SIG-M5 treated with dmso at 0.1 percent for 504 hours (cell line): ENCODE measurements around the gene CSF1.
A peak's percentile ranks its signal among the peaks of the same experiment; 100 is the strongest.
"Not testable (repeated sequence)": the region's sequence is repeated elsewhere in the genome, so short reads cannot be mapped to it uniquely, and the experiment has no call there.

Source experiments
- DNase-seq: peaks from one replicate; lab custom pipeline; 2025; ENCODE audit not compliant: unreplicated experiment; lab: John Stamatoyannopoulos, UW

The CSF1 gene

DNA sequence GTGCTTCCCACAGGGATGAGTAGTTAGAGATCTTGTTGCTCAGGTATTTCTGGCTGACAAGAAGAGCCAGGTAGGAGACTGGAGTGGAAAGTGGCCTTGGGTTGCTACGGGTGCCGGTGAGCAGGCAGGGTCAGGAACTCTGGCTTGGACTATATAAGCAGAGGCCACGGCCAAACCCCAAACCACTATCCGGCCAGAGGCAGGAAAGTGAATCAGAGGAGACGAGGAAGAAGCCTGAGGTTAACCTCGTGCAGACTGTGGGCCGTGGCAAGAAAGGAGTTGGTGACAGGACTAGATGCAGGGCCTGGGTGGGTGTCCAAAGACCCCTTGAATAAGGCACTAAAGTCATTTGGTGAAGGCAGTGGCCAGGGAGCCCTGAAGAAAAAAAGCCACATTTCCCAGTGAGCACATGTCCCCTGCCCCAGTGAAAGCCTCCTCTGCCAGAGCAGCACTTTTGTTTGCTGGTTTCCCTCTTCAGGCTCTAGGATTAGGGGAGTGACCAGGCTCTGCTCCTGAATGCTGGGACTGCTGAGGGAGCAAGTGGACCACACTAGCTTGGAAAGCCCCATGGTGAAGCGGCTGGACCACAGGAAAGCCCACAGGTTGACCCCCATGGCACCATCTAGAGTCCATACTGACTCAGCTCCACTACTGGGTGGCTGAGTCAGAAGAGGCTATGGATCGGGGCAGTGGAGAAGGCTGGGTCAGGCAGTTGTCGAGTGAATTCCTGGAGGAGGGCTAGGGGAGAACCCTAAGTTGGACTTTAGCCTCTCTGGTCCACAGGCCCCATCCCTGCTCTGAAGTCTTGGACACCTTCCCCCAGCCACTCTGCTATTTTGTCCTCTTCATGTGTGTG is 23.4 kb downstream of the CSF1 start:
- DNase-seq = no peak

DNA sequence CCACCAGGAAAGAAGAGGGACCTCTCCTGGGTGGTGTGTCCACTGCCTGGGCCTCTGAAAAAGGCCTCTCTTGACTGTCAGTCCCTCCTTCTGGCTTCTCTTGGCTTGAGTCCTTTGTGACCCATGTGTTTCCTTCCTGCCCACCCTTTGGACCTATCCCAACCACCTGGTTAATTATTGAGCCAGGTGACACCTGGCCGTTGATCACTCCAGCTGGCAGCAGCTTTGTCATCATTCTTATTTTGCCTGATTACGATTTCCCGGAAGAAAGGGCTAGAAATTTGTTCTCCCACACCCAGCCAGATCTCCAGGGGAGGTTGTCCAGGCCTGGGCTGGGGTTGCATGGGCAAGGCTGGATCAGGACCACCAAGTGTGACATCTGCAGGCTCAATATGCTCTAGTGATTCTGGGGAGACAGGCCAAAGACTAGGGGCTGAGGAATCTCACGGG is 24.8 kb downstream of the CSF1 start:
- no peak for DNase-seq

DNA sequence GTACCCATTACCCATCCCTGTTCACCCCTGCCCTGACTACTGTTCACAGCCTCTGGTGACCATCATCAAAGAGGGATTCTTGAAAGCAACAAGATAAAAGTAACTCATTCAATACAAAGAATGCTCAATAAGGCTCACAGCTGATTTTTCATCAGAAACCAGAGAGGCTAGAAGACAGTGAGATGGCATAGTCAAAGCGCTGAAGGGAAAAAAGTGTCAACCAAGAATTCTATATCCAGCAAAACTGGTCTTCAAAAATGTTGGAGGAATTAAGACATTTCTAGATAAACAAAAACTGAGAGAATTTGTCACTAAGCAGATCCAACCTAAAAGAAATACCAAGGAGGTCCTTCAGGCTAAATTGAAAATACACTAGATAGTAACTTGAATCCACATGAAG is 27.1 kb downstream of the CSF1 start:
- no peak for DNase-seq

DNA sequence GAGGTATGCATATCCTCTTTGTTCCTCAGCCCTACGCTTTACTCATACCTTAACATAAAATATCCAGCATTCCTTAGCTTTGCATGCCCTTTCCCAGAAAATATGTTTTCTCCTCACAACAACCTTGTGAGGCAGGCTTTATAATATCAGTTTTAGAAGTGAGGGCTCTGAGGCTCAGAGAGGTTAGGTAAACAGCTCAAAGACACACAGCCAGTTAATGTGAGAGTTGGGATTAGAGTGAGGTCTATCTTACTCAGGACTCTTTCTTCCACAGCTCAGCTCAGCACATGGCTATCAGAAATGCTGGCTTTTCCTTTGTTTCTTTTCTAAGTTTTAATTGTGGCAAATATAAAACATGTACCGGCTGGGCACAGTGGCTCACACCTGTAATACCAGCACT is 27.9 kb downstream of the CSF1 start:
- DNase-seq = no peak

DNA sequence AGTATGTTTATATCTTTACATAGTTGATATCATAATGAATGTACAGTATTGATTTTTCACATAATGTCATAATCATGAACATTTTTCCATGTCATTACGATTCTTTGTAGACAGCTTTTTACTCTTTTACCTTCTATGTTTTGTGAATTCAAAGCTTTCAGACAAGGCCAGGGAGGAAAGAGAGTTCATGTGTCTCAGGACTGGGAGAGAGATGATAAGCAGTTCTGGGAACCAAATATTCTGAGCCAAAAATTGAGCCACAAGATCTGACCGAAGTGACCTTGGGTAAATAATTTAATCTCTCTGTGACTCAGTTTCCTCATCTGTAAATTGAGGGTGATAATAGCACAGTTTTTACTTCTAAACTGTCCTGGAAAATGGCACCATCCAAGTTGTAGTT is 31.8 kb downstream of the CSF1 start:
- no peak for DNase-seq

DNA sequence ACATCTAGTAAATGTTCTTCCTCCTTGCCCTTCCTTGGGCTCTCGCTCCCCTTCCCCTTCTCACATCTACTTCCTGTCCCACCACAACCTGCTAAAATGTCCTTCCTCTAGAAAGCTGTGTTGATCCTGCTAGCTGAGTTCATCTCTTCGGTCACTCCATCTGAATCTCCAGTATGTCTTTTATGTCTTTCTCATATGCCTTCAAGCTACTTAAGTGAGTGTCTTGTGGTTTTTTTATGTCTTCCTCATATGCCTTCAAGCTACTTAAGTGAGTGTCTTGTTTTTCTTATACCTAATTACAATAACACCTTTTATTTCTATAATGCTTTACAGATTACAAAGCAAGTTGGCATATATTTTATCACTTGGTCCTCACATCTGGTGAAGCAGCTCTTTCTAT is 33.9 kb downstream of the CSF1 start:
- DNase-seq = no peak

DNA sequence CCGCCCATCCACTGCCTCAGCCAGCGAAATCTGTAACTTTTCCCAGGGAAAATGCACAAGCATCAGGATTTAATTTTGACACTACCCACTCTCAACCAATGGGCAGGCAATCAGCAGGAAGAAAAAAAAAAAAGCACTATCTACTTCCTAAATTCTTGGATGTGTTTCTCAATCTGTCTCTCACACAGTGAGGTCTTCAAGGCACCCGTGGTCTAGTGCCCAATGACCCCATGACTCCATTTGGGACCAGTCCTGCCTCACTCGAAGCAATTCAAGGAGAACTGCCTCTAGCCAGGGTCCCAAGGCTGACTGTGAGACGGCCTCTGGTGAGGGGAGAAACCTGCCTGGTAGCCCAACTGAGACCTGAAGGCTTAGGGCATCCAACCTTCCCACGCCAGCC is 35.9 kb downstream of the CSF1 start:
- peak; percentile 12 for DNase-seq

DNA sequence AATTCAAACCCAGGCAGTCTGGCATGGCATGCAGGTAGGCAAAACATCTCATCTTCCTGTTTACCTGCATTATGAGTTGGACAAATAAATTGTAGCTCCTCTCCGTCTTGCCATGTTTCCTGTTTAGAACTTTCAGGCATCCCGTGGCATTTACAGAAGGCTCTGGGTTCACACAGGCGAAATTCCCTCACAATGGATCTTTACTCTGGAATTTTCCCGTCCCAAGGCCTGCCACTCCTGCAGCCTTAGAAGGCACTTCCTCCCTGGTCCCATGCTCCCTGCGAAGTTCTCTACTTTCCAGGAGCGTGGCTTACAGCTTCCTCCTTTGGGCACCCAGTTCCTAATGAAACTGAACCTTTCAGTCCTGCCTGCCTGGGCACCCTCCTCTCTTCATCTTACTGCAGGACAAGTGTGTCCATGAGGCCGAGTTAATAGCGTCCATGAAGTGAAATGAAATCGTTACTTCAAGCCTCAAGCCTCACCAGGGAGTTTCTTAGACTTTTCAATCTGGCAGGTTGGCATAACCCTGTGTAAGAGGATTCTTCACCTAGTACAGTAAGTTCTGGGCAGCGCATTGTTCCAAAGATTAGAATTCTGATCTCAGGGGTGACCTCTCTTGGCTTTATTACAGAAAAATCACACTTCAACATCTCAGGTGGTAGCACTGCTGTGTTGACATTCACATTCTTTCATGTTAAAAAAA is 37.1 kb downstream of the CSF1 start:
- no peak for DNase-seq

DNA sequence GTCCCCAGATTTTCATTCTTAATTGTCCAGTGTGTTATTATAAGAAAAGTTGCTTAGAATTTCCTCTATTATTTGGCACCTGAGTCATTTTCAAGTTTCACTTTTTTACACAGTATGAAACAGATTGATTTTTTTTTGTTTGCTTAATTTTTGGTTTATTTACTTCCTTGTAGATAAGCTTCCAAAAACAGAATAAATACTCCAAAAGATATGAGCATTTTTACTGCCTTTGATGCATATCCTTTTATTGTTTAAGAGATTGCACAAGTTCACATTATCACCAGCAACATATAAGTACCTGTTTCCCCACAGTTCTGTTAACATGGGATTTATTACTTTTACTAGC is 37.6 kb downstream of the CSF1 start:
- DNase-seq = no peak

DNA sequence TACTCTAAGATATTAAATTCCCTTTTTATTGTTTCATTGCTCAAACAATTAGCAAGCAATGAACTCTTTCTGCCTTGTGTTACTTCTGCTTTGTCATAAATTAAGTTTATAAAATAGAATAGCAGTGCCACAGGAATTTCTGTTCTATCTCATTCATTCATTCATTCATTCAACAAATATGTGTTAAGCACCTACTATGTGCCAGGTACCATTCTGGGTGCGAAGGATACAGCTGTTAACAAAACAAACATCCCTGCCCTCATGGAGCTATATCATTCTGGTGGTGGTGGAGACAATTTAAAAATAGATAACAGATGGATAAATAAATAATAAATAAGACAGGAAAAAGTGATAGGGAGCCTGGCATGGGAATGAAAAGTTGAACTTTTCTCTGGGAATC is 39.4 kb downstream of the CSF1 start:
- DNase-seq = no peak

DNA sequence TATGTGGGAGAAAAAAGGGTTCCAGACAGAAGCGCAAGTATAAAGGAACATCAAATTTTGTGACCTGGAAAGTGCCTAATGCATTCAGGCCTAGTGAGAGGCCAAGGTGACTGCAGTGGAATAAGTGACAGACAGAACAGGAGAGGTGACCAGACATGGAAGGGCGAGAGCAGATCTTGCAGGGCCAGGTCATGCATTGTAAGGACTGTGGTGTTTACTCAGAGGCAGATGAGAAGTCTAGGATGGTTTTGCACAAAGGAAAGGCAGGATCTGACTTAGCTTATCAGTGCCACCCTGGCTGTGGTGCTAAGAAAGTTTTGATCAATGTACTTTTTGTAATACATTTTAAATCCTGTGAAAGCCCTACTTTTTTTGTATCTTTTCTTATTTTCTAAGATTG is 39.9 kb downstream of the CSF1 start:
- DNase-seq = no peak

DNA sequence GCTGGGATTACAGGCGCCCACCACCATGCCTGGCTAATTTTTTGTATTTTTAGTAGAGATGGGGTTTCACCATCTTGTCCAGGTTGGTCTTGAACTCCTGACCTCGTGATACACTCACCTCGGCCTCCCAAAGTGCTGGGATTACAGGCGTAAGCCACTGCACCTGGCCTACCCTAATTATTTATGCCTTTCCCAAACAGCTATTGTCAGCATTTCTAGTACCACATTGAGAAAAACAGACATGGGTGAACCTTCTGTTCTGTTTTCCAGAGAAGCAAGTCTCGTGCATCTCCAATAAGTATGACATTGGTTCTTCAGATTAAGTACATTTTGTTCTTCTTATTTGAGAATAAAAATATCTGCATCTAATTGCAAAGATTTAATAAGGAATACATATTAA is 40.9 kb downstream of the CSF1 start:
- DNase-seq = not testable (repeated sequence)

DNA sequence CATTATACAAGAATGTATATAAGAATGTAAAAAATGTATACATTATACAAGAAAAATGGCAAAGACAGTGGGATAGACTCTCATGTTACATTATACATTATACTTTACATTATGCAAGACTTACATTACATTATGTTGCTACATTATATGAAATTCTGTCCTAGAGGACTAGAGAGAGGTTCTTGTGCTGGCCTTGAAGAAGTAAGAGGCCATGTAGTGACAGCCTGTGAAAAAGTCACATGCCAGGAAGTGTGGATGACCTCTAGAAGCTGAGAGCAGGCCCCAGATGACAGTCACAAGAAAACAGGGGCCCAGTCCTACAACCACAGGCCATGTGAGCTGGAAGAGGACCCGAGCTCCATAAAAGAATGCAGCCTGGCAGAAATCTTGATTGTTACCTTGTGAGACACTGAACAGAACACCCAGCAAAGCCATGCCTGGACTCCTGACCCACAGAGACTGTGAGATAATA is 43.4 kb downstream of the CSF1 start:
- DNase-seq = no peak

DNA sequence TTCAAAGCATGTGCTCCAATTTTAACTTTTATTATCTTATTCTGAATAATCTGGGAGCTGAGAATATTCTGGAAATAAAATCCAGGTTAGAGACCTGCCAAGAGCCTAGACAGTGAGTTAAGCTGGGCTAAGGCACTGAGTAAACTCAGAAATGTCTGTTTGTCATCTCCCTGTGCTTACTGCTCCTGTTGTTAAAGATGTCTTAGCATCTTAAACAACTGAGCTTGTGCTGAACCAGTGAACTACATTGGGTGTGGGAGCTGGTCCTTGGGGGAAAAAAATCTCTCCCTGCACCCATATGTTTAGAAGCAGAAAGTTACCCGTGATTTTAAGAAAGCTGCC is 49.0 kb downstream of the CSF1 start:
- DNase-seq = no peak

DNA sequence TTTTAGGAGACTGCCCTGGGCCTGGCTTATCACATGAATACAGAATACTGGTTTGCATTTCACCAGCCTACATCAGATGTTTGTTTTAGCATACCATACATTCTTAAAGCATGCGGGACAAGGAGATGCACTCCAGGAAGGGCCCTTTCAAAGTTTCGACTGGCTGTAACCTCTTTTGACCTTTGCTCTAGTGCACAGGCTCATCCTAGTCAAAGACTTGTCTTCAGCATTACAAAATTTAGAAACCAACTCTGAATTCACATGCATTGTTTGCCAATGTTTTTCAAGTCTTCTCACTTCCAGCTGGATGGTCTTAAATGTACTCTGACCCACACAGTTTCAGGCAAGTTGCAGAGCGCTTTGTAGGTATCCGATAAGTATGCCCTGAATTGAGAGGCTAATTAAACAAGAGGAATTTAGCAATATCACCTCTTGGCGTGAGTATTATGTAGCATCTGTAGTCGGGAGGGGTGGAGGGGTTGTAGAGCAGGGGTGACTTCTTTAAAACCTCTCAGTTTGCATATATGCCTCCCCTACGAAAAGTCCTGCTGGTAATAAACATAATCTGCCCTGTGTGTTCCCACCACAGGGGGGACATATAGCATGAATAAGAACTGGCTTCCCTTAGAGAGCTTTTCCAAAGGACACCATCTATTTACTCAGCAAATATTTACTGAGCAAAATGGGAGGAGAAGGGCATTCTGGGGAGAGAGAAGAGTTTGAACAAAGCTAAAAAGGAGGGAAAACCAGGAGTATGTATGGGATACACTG is 49.5 kb downstream of the CSF1 start:
- peak; percentile 59 for DNase-seq

DNA sequence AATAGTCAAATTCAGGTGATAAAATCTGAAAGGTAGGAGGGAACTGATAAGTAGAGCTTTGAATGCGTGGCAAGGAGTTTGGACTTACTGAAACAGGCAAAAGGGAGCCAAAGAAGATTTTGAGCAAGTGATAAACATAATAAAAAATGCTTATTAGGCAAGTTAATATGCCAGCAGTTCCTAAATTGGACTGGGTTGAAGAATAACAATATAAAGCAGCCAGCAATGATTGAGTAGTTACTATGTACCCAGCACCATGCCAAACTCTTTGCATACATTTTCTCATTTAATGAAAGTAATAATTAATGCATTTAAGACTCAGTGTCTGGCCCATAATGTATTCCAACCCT is 50.1 kb downstream of the CSF1 start:
- no peak for DNase-seq

DNA sequence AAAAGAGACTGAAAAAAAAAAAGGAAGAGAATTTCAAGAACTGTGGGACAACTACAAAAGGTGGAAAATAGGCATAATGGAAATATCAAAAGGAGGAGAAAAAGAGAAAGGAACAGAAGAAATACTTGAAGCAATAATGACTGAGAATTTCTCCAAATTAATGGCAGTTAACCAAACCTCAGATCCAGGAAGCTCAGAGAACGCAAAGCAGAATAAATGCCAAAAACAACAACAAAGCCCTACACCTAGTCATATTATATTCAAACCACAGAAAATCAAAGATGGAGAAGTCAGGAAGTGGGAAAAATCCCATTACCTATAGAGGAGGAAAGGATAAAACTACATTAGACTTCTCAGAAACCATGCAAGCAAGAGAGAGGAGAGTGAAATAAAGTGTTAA is 53.2 kb downstream of the CSF1 start:
- DNase-seq = no peak

DNA sequence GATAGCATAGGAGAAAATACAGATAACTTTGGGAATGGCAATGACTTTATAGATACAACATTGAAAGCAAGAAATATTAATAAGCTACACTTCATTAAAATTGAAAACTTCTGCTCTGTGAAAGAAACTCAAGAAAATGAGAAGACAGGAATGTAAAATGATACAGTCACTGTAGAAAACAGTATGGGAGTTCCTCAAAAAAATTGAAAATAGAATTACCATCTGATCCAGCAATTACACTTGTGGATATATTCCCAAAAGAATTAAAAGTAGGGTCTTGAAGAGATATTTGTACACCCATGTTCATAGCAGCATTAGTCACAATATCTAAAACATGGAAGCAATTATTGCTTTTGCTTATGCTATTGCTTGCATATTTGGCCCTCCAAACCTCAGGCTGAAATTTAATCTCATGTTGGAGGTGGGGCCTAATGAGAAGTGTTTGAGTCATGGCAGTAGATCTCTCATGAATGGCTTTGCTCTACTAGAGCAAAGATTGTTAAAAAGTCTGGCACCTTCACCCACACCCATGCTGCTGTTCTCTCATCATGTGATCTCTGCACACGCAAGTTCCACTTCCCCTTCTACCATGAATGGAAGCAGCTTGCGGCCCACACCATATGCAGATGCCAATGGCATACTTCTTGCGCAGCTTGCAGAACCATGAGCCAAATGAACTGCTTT is 58.6 kb downstream of the CSF1 start:
- DNase-seq = no peak

DNA sequence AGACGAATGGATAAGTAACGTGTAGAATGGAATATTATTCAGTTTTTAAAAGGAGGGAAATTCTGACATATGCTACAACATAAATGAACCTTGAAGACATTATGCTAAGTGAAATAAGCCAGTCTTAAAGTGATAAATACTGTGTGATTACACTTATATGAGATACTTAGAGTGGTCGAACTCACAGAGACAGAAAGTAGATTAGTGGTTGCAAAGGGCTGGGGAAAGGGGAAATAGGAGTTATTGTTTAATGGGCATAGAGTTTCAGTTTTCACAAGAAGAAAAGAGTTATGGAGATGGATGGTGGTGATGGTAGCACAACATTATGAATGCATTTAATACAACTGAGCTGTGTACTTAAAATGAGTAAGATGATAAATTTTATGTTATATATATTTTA is 59.3 kb downstream of the CSF1 start:
- no peak for DNase-seq

DNA sequence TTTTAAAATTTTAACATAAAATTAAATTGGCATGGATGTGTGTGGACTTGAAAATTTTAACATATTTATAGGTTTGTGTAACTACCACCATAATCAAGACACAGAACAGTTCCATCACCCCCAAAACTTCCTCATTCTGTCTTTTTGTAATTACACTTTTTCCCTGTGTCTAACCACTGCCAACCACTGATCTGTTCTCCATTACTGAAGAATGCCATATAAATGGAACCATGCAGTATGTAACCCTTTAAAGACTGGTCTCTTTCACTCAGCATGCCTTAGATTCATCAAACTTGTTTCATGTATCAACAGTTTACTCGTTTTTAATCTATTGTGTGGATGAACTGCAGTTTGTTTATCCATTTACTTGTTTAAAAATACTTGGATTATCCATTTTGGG is 60.9 kb downstream of the CSF1 start:
- no peak for DNase-seq

DNA sequence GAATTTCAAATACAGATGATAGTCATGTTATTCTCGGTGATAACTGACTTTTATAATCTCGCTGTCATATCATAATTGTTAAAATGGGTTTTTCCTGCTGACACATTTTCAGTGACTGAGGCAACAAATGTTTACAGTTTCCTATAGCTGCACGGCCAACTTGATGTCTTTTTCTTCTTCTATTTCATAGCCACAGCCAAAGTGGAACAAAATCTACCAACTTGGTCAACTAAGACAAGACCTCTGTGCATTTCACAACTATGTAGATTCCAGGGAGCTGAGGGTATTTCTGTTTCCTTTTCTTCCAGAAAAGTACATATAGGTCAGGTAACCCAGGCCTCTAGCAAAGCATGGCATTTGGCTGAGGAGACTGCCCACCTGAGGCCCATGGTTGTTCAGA is 63.5 kb downstream of the CSF1 start:
- DNase-seq = no peak
